Panc1 (cell line): ENCODE measurements around the gene TNRC6B. TPM values are rescaled to one million over a fixed set of nuclear protein-coding genes. Genes with fewer than 3 reads are reported as not detected.

Source experiments
- ATAC-seq: fragments of 200-7000 bp; cut with Tn5 transposase; 2 replicates; pipeline ENCODE4 v1.9.1; 2020; ENCODE audit warnings: mild to moderate bottlenecking, moderate library complexity
- BruUV-seq: library from RNA; stranded (reverse); fragments of 400-500 nt; replicated peaks from 2 replicates; lab custom pipeline; 2021; lab: Mats Ljungman, UMichigan
- CTCF ChIA-PET: fragments of 300-600 bp; sonication (Branson Sonifier 250); formaldehyde crosslinking; loops from one replicate; lab custom pipeline; 2022; ENCODE audit warnings: antibody characterized with exemption; lab: Charles Lee
- POLR2A ChIA-PET: fragments of 300-600 bp; sonication (Branson Sonifier 250); formaldehyde crosslinking; loops from one replicate; lab custom pipeline; 2022; ENCODE audit warnings: antibody characterized with exemption; lab: Charles Lee
- DNase-seq: peaks from one replicate; pipeline ENCODE4 v3.0.0-alpha.2; 2010; ENCODE audit warnings: low read depth, low spot score
- H3K27ac ChIP-seq: 2 replicates; pipeline ENCODE4 v1.5.1; 2011; ENCODE audit warnings: mild to moderate bottlenecking, low read length, inconsistent platforms
- H3K27me3 ChIP-seq: fragments of 200-500 bp; sonication (Bioruptor generic); 2 replicates; pipeline ENCODE4 v1.6.0; 2014; ENCODE audit warnings: low read length, inconsistent platforms; ENCODE audit not compliant: control insufficient read depth, insufficient read depth
- H3K36me3 ChIP-seq: fragments of 200-500 bp; sonication (Bioruptor generic); 2 replicates; pipeline ENCODE4 v1.5.1; 2014; ENCODE audit warnings: inconsistent platforms, mild to moderate bottlenecking, low read length, moderate library complexity; ENCODE audit not compliant: control insufficient read depth, insufficient read depth
- H3K4me1 ChIP-seq: 2 replicates; pipeline ENCODE4 v1.5.1; 2011; ENCODE audit warnings: inconsistent platforms, mild to moderate bottlenecking, low read length, moderate library complexity; ENCODE audit not compliant: control insufficient read depth, insufficient read depth
- H3K4me3 ChIP-seq, 2 experiments: 2 replicates each; pipeline ENCODE4 v1.5.1; 2011 to 2012; ENCODE audit warnings: low read depth in 2 of 2, low read length in 2 of 2, mild to moderate bottlenecking in 2 of 2, inconsistent platforms in 1 of 2, moderate library complexity in 1 of 2
- H3K9me3 ChIP-seq: fragments of 200-500 bp; sonication (Bioruptor generic); 2 replicates; pipeline ENCODE4 v1.5.1; 2014; ENCODE audit warnings: low read depth, mild to moderate bottlenecking, inconsistent platforms, low read length, moderate library complexity; ENCODE audit not compliant: control insufficient read depth, insufficient read depth
- CTCF ChIP-seq: fragments of 450-650 bp; IDR thresholded peaks from 2 replicates; pipeline ENCODE4 v1.5.1; 2017; ENCODE audit warnings: mild to moderate bottlenecking
- POLR2AphosphoS5 ChIP-seq: IDR thresholded peaks from 2 replicates; pipeline ENCODE4 v1.6.1; 2012; ENCODE audit warnings: mild to moderate bottlenecking, low read depth, low read length, moderate library complexity
- SIN3A ChIP-seq: IDR thresholded peaks from 2 replicates; pipeline ENCODE4 v1.6.1; 2012; ENCODE audit warnings: low read depth, mild to moderate bottlenecking, low read length, moderate library complexity, borderline replicate concordance; ENCODE audit not compliant: insufficient read depth
- TCF7L2 ChIP-seq: IDR thresholded peaks from 2 replicates; pipeline ENCODE4 v1.6.1; 2011; ENCODE audit warnings: mild to moderate bottlenecking, low read depth, low read length, inconsistent platforms
- in situ Hi-C: cut with HindIII; loops from 2 replicates; pipeline ENCODE4 v1.10.0; 2016; ENCODE audit warnings: low sequenced_read_pairs, low pct_unique_long_range_greater_than_20kb
- intact Hi-C: fragments of 100-400 bp; cut with micrococcal nuclease; formaldehyde crosslinking; loops from one replicate; pipeline ENCODE4 v1.10.0; 2022; ENCODE audit not compliant: unreplicated experiment
- total RNA-seq: library from RNA; stranded (reverse); gene quantifications from one replicate; pipeline ENCODE4 v1.2.1, GENCODE V29; 2021; ENCODE audit not compliant: unreplicated experiment
- TF ChIP-seq, protein P1 (sequence below), 2 experiments: IDR thresholded peaks; 2 replicates each; pipeline ENCODE4 v1.6.1; 2011 to 2012; ENCODE audit warnings: low read depth in 2 of 2, control low read depth in 1 of 2, low read length in 1 of 2, mild to moderate bottlenecking in 1 of 2, moderate library complexity in 1 of 2; ENCODE audit not compliant: insufficient read depth in 1 of 2

The TNRC6B gene
- total RNA-seq, 1 experiment from 2014 or later, result 30.7 TPM

- CTCF ChIA-PET, result no interaction called here
- POLR2A ChIA-PET, result no interaction called here
- no TSS peak for BruUV-seq
- no peak for ATAC-seq
- Histone ChIP-seq H3K4me1 (peaks cover 7% of the 10 kb centered on the region), H3K36me3 (peaks cover 4% of the 10 kb centered on the region), H3K9me3 (no peaks in the 10 kb centered on the region), H3K27ac (no peak overlapping the region), H3K4me3 (no peak overlapping the region), H3K27me3 (no peaks in the 10 kb centered on the region)
- intact Hi-C loops (no loop called here), in situ Hi-C loops (no loop called here)
- TF ChIP-seq CTCF, result no peak
- TF ChIP-seq, protein P1, sequence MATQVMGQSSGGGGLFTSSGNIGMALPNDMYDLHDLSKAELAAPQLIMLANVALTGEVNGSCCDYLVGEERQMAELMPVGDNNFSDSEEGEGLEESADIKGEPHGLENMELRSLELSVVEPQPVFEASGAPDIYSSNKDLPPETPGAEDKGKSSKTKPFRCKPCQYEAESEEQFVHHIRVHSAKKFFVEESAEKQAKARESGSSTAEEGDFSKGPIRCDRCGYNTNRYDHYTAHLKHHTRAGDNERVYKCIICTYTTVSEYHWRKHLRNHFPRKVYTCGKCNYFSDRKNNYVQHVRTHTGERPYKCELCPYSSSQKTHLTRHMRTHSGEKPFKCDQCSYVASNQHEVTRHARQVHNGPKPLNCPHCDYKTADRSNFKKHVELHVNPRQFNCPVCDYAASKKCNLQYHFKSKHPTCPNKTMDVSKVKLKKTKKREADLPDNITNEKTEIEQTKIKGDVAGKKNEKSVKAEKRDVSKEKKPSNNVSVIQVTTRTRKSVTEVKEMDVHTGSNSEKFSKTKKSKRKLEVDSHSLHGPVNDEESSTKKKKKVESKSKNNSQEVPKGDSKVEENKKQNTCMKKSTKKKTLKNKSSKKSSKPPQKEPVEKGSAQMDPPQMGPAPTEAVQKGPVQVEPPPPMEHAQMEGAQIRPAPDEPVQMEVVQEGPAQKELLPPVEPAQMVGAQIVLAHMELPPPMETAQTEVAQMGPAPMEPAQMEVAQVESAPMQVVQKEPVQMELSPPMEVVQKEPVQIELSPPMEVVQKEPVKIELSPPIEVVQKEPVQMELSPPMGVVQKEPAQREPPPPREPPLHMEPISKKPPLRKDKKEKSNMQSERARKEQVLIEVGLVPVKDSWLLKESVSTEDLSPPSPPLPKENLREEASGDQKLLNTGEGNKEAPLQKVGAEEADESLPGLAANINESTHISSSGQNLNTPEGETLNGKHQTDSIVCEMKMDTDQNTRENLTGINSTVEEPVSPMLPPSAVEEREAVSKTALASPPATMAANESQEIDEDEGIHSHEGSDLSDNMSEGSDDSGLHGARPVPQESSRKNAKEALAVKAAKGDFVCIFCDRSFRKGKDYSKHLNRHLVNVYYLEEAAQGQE (IDR thresholded peaks at IDR 0.05; ENCODE audit: insufficient read depth in 1 of 2, low read depth in 2 of 2, low read length in 1 of 2), result no peak
- TF ChIP-seq SIN3A, result no peak
- no peak for TF ChIP-seq POLR2AphosphoS5
- TF ChIP-seq TCF7L2, result no peak
- no peak for DNase-seq
Observed at GRCh38 chr22:40374567-40374966, 196.8 kb downstream of the TNRC6B start.

DNA sequence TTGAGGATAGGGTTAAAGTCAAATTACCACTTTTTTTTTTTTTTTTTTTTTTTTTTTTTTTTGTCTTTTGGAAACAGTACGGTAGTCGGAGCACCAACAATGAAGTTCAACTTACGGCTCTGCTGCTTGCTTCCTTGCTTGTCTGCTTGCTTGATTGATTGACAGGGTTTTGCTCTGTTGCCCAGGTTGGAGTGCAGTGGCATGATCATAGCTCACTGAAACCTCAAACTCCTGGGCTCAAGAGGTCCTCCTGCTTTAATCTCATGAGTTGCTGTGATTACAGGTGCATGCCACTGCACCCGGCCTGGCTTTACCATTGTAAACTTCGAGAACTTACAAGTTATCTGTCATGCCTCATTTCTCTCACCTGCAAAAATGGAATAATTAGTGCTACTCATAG, 198.4 kb downstream of the TNRC6B start:
- Histone ChIP-seq H3K27ac (no peak overlapping the region), H3K4me3 (no peak overlapping the region), H3K9me3 (no peaks in the 10 kb centered on the region), H3K36me3 (peaks cover 1% of the 10 kb centered on the region; the same call in 1 of the 2 replicates), H3K4me1 (peaks cover 7% of the 10 kb centered on the region), H3K27me3 (no peaks in the 10 kb centered on the region)
- CTCF ChIA-PET, result no interaction called here
- DNase-seq, result no peak
- TF ChIP-seq POLR2AphosphoS5, result no peak
- in situ Hi-C loops (no loop called here), intact Hi-C loops (no loop called here)
- no TSS peak for BruUV-seq
- POLR2A ChIA-PET, result interaction anchor here (0.6 kb wide), 1 partner anchor 105 kb away, joined by 4 read pairs; no protein-coding TSS in a partner anchor
- no peak for ATAC-seq

GRCh38 chr22:40377931-40378330, 200.2 kb downstream of the TNRC6B start:
- no peak for ATAC-seq

More at GRCh38 chr22:40377931-40378330, 200.2 kb downstream of the TNRC6B start:
- ChIA-PET CTCF (no interaction called here), POLR2A (interaction anchor here (0.6 kb wide), 1 partner anchor 263 kb away, joined by 4 read pairs; no protein-coding TSS in a partner anchor)
- Histone ChIP-seq H3K27ac (no peak overlapping the region), H3K27me3 (no peaks in the 10 kb centered on the region), H3K36me3 (no peaks in the 10 kb centered on the region; the same call in 1 of the 2 replicates), H3K4me1 (peaks cover under 1% of the 10 kb centered on the region; the same call in 1 of the 2 replicates), H3K9me3 (no peaks in the 10 kb centered on the region), H3K4me3 (no peak overlapping the region)
- intact Hi-C loops (no loop called here), in situ Hi-C loops (no loop called here)
- no TSS peak for BruUV-seq
- TF ChIP-seq, protein P1 (IDR thresholded peaks at IDR 0.05; ENCODE audit: insufficient read depth in 1 of 2, low read depth in 2 of 2, low read length in 1 of 2), result no peak
- TF ChIP-seq SIN3A, result no peak
- no peak for TF ChIP-seq TCF7L2
- no peak for TF ChIP-seq POLR2AphosphoS5
- no peak for TF ChIP-seq CTCF
- no peak for DNase-seq
